Measurements from ENCODE around the gene ZNF652.
A peak's percentile ranks its signal among the peaks of the same experiment; 100 is the strongest.

The ZNF652 gene

GRCh38 chr17:49342575-49342936 is 19.5 kb downstream of the ZNF652 start:
- Histone ChIP-seq H3K27ac (ENCODE audit: low read depth, low read length) (no peak overlapping the region), H3F3A (ENCODE audit: insufficient read depth) (no peaks in the 10 kb centered on the region), H2AFZ (ENCODE audit: low read depth, low read length, severe bottlenecking) (no peak overlapping the region), H3K4me3 (ENCODE audit: insufficient read depth, low read length, poor library complexity, severe bottlenecking) (no peak overlapping the region), H3K4me2 (ENCODE audit: low read depth, low read length, poor library complexity, severe bottlenecking) (peak overlapping the region; percentile 37), H4K20me1 (ENCODE audit: low read depth, low read length) (peaks cover 6% of the 10 kb centered on the region; the same call in 1 of the 2 replicates), H3K9ac (ENCODE audit: low read length) (no peak overlapping the region), H3K36me3 (ENCODE audit: low read length) (no peaks in the 10 kb centered on the region), H3K79me2 (ENCODE audit: insufficient read depth, low read length) (peaks cover 64% of the 10 kb centered on the region), H3K9me3 (ENCODE audit: insufficient read depth, low read length) (no peaks in the 10 kb centered on the region), H3K27me3 (ENCODE audit: low read length) (no peaks in the 10 kb centered on the region), H3K9me2 (replicated peaks; ENCODE audit: insufficient read depth, low read length) (no peaks in the 10 kb centered on the region)
- TF ChIP-seq EZH2phosphoT487 (conservative IDR thresholded peaks at IDR 0.05; ENCODE audit: low read length) (no peak), CTCF (IDR thresholded peaks at IDR 0.05; ENCODE audit: insufficient read depth, low read length, poor library complexity, severe bottlenecking) (no peak)

GRCh38 chr17:49341356-49341755 is 20.7 kb downstream of the ZNF652 start:
- Histone ChIP-seq H3K27ac (ENCODE audit: low read depth, low read length) (no peak overlapping the region), H3K4me2 (ENCODE audit: low read depth, low read length, poor library complexity, severe bottlenecking) (no peak overlapping the region), H4K20me1 (ENCODE audit: low read depth, low read length) (no peaks in the 10 kb centered on the region)

GRCh38 chr17:49339354-49339753 is 22.7 kb downstream of the ZNF652 start:
- H3K9ac ChIP-seq (ENCODE audit: low read length), result no peak overlapping the region
- H3K36me3 ChIP-seq (ENCODE audit: low read length), result no peaks in the 10 kb centered on the region
- H2AFZ ChIP-seq (ENCODE audit: low read depth, low read length, severe bottlenecking), result no peak overlapping the region
- no peak overlapping the region for H3K27ac ChIP-seq (ENCODE audit: low read depth, low read length)
- no peaks in the 10 kb centered on the region for H4K20me1 ChIP-seq (ENCODE audit: low read depth, low read length)
- H3K4me3 ChIP-seq (ENCODE audit: insufficient read depth, low read length, poor library complexity, severe bottlenecking), result no peak overlapping the region
- peaks cover 60% of the 10 kb centered on the region for H3K79me2 ChIP-seq (ENCODE audit: insufficient read depth, low read length)
- H3K27me3 ChIP-seq (ENCODE audit: low read length), result no peaks in the 10 kb centered on the region
- no peaks in the 10 kb centered on the region for H3F3A ChIP-seq (ENCODE audit: insufficient read depth)
- H3K9me3 ChIP-seq (ENCODE audit: insufficient read depth, low read length), result no peaks in the 10 kb centered on the region
- no peaks in the 10 kb centered on the region for H3K9me2 ChIP-seq (replicated peaks; ENCODE audit: insufficient read depth, low read length)
- TF ChIP-seq CTCF (IDR thresholded peaks at IDR 0.05; ENCODE audit: insufficient read depth, low read length, poor library complexity, severe bottlenecking), result no peak
- TF ChIP-seq EZH2phosphoT487 (conservative IDR thresholded peaks at IDR 0.05; ENCODE audit: low read length), result no peak
- no peak overlapping the region for H3K4me2 ChIP-seq (ENCODE audit: low read depth, low read length, poor library complexity, severe bottlenecking)

More at GRCh38 chr17:49341356-49341755, 20.7 kb downstream of the ZNF652 start:
- Histone ChIP-seq H3K9me2 (replicated peaks; ENCODE audit: insufficient read depth, low read length) (no peaks in the 10 kb centered on the region), H3K27me3 (ENCODE audit: low read length) (no peaks in the 10 kb centered on the region), H3K9me3 (ENCODE audit: insufficient read depth, low read length) (no peaks in the 10 kb centered on the region), H3K4me3 (ENCODE audit: insufficient read depth, low read length, poor library complexity, severe bottlenecking) (no peak overlapping the region), H3F3A (ENCODE audit: insufficient read depth) (no peaks in the 10 kb centered on the region), H3K79me2 (ENCODE audit: insufficient read depth, low read length) (peaks cover 64% of the 10 kb centered on the region), H3K36me3 (ENCODE audit: low read length) (no peaks in the 10 kb centered on the region), H2AFZ (ENCODE audit: low read depth, low read length, severe bottlenecking) (no peak overlapping the region), H3K9ac (ENCODE audit: low read length) (no peak overlapping the region)
- TF ChIP-seq EZH2phosphoT487 (conservative IDR thresholded peaks at IDR 0.05; ENCODE audit: low read length), result no peak
- no peak for TF ChIP-seq CTCF (IDR thresholded peaks at IDR 0.05; ENCODE audit: insufficient read depth, low read length, poor library complexity, severe bottlenecking)
